IMR-90 (cell line): Measurements from ENCODE around the gene PLA2G4E. TPM values are rescaled to one million over a fixed set of nuclear protein-coding genes. Genes with fewer than 3 reads are reported as not detected.

Experiments used
- ATAC-seq: fragments of 200-7000 bp; cut with Tn5 transposase; 2 replicates; pipeline ENCODE4 v1.9.1; 2020; ENCODE audit warnings: low read depth, mild to moderate bottlenecking, moderate library complexity
- BruUV-seq: library from RNA; stranded (reverse); fragments of 400-500 nt; replicated peaks from 2 replicates; lab custom pipeline; 2021; lab: Mats Ljungman, UMichigan
- CTCF ChIA-PET: fragments of 300-600 bp; formaldehyde crosslinking; extraction: SDS; loops from one replicate; lab custom pipeline; 2021; ENCODE audit warnings: antibody characterized with exemption; lab: Yijun Ruan, JAX
- POLR2A ChIA-PET: fragments of 300-600 bp; sonication (Branson Sonifier 250); formaldehyde crosslinking; loops from one replicate; lab custom pipeline; 2022; ENCODE audit warnings: antibody characterized with exemption; ENCODE audit not compliant: unreplicated experiment; lab: Charles Lee
- DNase-seq: peaks from one replicate; pipeline ENCODE4 v3.0.0; 2013
- H2AFZ ChIP-seq: replicated peaks from 2 replicates; pipeline ENCODE3; 2013; ENCODE audit warnings: low read length, mild to moderate bottlenecking; ENCODE audit not compliant: poor library complexity
- H2AK5ac ChIP-seq: 2 replicates; pipeline ENCODE4 v1.6.1; 2013; ENCODE audit warnings: low read depth, low read length, inconsistent platforms
- H2AK9ac ChIP-seq: replicated peaks from 2 replicates; pipeline ENCODE3; 2013; ENCODE audit warnings: mild to moderate bottlenecking, low read depth, low read length, moderate library complexity; ENCODE audit not compliant: poor library complexity
- H2BK120ac ChIP-seq: 2 replicates; pipeline ENCODE4 v1.6.1; 2013; ENCODE audit warnings: low read depth, low read length, inconsistent platforms
- H2BK15ac ChIP-seq: 3 replicates; pipeline ENCODE4 v1.6.1; 2013; ENCODE audit warnings: low read depth, low read length, inconsistent platforms
- H2BK20ac ChIP-seq: 2 replicates; pipeline ENCODE4 v1.6.1; 2013; ENCODE audit warnings: low read depth, mild to moderate bottlenecking, inconsistent platforms, low read length, moderate library complexity
- H2BK5ac ChIP-seq: 2 replicates; pipeline ENCODE4 v1.6.1; 2013; ENCODE audit warnings: mild to moderate bottlenecking, low read depth, low read length, inconsistent platforms; ENCODE audit not compliant: poor library complexity, severe bottlenecking
- H3K14ac ChIP-seq: replicated peaks from 2 replicates; pipeline ENCODE4 v1.6.1; 2013; ENCODE audit warnings: low read depth, low read length, inconsistent platforms
- H3K18ac ChIP-seq: 2 replicates; pipeline ENCODE4 v1.6.1; 2013; ENCODE audit warnings: low read depth, low read length, control low read depth
- H3K23ac ChIP-seq: 2 replicates; pipeline ENCODE4 v1.6.1; 2013; ENCODE audit warnings: low read depth, low read length, inconsistent platforms
- H3K27ac ChIP-seq: 2 replicates; pipeline ENCODE4 v1.5.1; 2013; ENCODE audit warnings: mild to moderate bottlenecking, control low read depth, low read length; ENCODE audit not compliant: insufficient read depth
- H3K27me3 ChIP-seq: 2 replicates; pipeline ENCODE4 v1.6.1; 2013; ENCODE audit warnings: low read length; ENCODE audit not compliant: control insufficient read depth, insufficient read depth
- H3K36me3 ChIP-seq: 2 replicates; pipeline ENCODE4 v1.6.1; 2013; ENCODE audit warnings: low read length, mixed read lengths; ENCODE audit not compliant: control insufficient read depth, insufficient read depth
- H3K4ac ChIP-seq: 2 replicates; pipeline ENCODE4 v1.6.1; 2013; ENCODE audit warnings: low read depth, low read length, inconsistent platforms
- H3K4me1 ChIP-seq: 2 replicates; pipeline ENCODE4 v1.6.1; 2013; ENCODE audit warnings: low read length, mixed read lengths; ENCODE audit not compliant: control insufficient read depth, insufficient read depth
- H3K4me2 ChIP-seq: 2 replicates; pipeline ENCODE4 v1.6.1; 2013; ENCODE audit warnings: low read depth, mild to moderate bottlenecking, control low read depth, low read length, moderate library complexity
- H3K4me3 ChIP-seq: 2 replicates; pipeline ENCODE4 v1.5.1; 2013; ENCODE audit warnings: low read depth, mild to moderate bottlenecking, control low read depth, low read length, moderate library complexity; ENCODE audit not compliant: insufficient read depth
- H3K56ac ChIP-seq: 2 replicates; pipeline ENCODE4 v1.6.1; 2013; ENCODE audit warnings: low read length, inconsistent platforms; ENCODE audit not compliant: insufficient read depth; ENCODE audit errors: extremely low read depth
- H3K79me1 ChIP-seq, 2 experiments: 2 replicates each; pipeline ENCODE4 v1.6.1; 2013; ENCODE audit warnings: low read length in 2 of 2, inconsistent platforms in 1 of 2, low read depth in 1 of 2
- H3K9ac ChIP-seq: 2 replicates; pipeline ENCODE4 v1.6.1; 2013; ENCODE audit warnings: low read depth, low read length, control low read depth
- H3K9me1 ChIP-seq: 2 replicates; pipeline ENCODE4 v1.6.1; 2013; ENCODE audit warnings: low read length, inconsistent platforms; ENCODE audit not compliant: insufficient read depth
- H3K9me3 ChIP-seq: 2 replicates; pipeline ENCODE4 v1.6.1; 2013; ENCODE audit warnings: low read length; ENCODE audit not compliant: control insufficient read depth, insufficient read depth
- H4K20me1 ChIP-seq: 2 replicates; pipeline ENCODE4 v1.6.1; 2013; ENCODE audit warnings: low read length, inconsistent platforms; ENCODE audit not compliant: insufficient read depth
- H4K5ac ChIP-seq: 2 replicates; pipeline ENCODE4 v1.6.1; 2013; ENCODE audit warnings: mild to moderate bottlenecking, low read depth, low read length, control low read depth
- H4K8ac ChIP-seq, 2 experiments: 2 replicates each; pipeline ENCODE4 v1.6.1; 2013; ENCODE audit warnings: low read depth in 2 of 2, low read length in 2 of 2, control low read depth in 1 of 2, inconsistent platforms in 1 of 2
- H4K91ac ChIP-seq: 2 replicates; pipeline ENCODE4 v1.6.1; 2013; ENCODE audit warnings: low read depth, low read length, inconsistent platforms; ENCODE audit not compliant: insufficient read depth
- CHD1 ChIP-seq: IDR thresholded peaks from 2 replicates; pipeline ENCODE4 v1.6.1; 2012; ENCODE audit warnings: low read depth, low read length, improper control_type of control experiment
- FOS ChIP-seq: fragments of 150-350 bp; IDR thresholded peaks from 2 replicates; pipeline ENCODE4 v1.6.1; 2016; ENCODE audit warnings: low read depth, low read length
- NFE2L2 ChIP-seq: fragments of 150-350 bp; IDR thresholded peaks from 2 replicates; pipeline ENCODE4 v1.6.1; 2016; ENCODE audit warnings: low read depth, mild to moderate bottlenecking, low read length
- RAD21 ChIP-seq: IDR thresholded peaks from 2 replicates; pipeline ENCODE4 v1.6.1; 2012; ENCODE audit warnings: low read length, improper control_type of control experiment
- RCOR1 ChIP-seq: IDR thresholded peaks from 2 replicates; pipeline ENCODE4 v1.6.1; 2012; ENCODE audit warnings: mild to moderate bottlenecking, low read length, improper control_type of control experiment; ENCODE audit not compliant: insufficient replicate concordance
- RFX5 ChIP-seq: IDR thresholded peaks from 2 replicates; pipeline ENCODE4 v1.8.0; 2012; ENCODE audit warnings: low read depth, mild to moderate bottlenecking, low read length, moderate library complexity
- WGBS, 2 experiments: methylation state at CpG; one replicate each; pipeline versions ENCODE4 v1.1.5 to v1.1.7; 2013; ENCODE audit warnings: missing lambda C conversion rate in 2 of 2; ENCODE audit not compliant: insufficient read length in 1 of 2; ENCODE audit errors: extremely low coverage in 2 of 2; 5-methylcytosine and 5-hydroxymethylcytosine counted together
- dilution Hi-C: fragments of 300-500 bp; cut with HindIII; formaldehyde crosslinking; loops from one replicate; pipeline ENCODE4 v1.14.3; 2018; ENCODE audit warnings: low sequenced_read_pairs; ENCODE audit not compliant: unreplicated experiment
- in situ Hi-C: fragments of 300-500 bp; cut with MboI; formaldehyde crosslinking; loops from 3 replicates; pipeline ENCODE4 v1.14.3; 2019; ENCODE audit warnings: low sequenced_read_pairs, inconsistent platforms, mixed read lengths
- intact Hi-C: fragments of 100-400 bp; cut with micrococcal nuclease; formaldehyde crosslinking; loops from 2 replicates; pipeline ENCODE4 v1.10.0; 2022
- polyA plus RNA-seq, 3 experiments: library from polyadenylated mRNA; depleted of rRNA; stranded (reverse); fragments of >200 nt; gene quantifications; 2 replicates each; pipeline ENCODE4 v1.2.3, GENCODE V29; 2012; ENCODE audit warnings: low replicate concordance in 1 of 3
- total RNA-seq: library from RNA; depleted of rRNA; stranded (reverse); fragments of >200 nt; gene quantifications from 2 replicates; pipeline ENCODE4 v1.2.3, GENCODE V29; 2012
- TF ChIP-seq, protein P1 (sequence below): fragments of 150-350 bp; IDR thresholded peaks from 2 replicates; pipeline ENCODE4 v1.6.1; 2017; ENCODE audit warnings: mild to moderate bottlenecking, antibody characterized with exemption, low read length, low read depth
- TF ChIP-seq, protein P2 (sequence below): conservative IDR thresholded peaks from 2 replicates; pipeline ENCODE4 v1.5.1; 2012; ENCODE audit warnings: mild to moderate bottlenecking, low read depth, low read length, improper control_type of control experiment

The PLA2G4E gene
- total and polyA plus RNA-seq, 2 of the 4 experiments (the other 2 are of a cell fraction): not detected

GRCh38 chr15:41937568-41937923, 83.3 kb downstream of the PLA2G4E start:
- ATAC-seq: no peak
- Histone ChIP-seq H3K14ac (no peak overlapping the region; the same call in 1 of the 2 replicates), H3K9ac (no peak overlapping the region), H2BK20ac (no peak overlapping the region; the same call in 1 of the 2 replicates), H2BK15ac (peak overlapping the region; percentile 32; the same call in 1 of the 3 replicates), H2BK120ac (no peak overlapping the region), H3K56ac (no peak overlapping the region), H3K9me3 (no peaks in the 10 kb centered on the region), H4K8ac (no peak overlapping the region), H4K91ac (0 out of 2 replicates have a peak overlapping the region, but pooled peaks have one; percentile 17), H3K27ac (no peak overlapping the region), H2AK9ac (no peak overlapping the region), H2BK5ac (no peak overlapping the region), H3K79me1 (peaks cover 44 to 89% of the 10 kb centered on the region in 2 experiments), H3K4me3 (no peak overlapping the region), H4K5ac (no peak overlapping the region), H2AK5ac (no peak overlapping the region), H4K20me1 (no peaks in the 10 kb centered on the region), H3K36me3 (peaks cover 1% of the 10 kb centered on the region; the same call in 1 of the 2 replicates), H2AFZ (no peak overlapping the region), H3K4me2 (no peak overlapping the region), H3K4me1 (peaks cover 25% of the 10 kb centered on the region), H3K4ac (peak overlapping the region; percentile 15; the same call in 1 of the 2 replicates), H3K9me1 (peaks cover 36% of the 10 kb centered on the region), H3K18ac (no peak overlapping the region), H3K23ac (no peak overlapping the region), H3K27me3 (no peaks in the 10 kb centered on the region)
- WGBS, 2 experiments: no CpG with 5 or more reads among the region's 4 CpGs
- no peak for TF ChIP-seq RCOR1
- TF ChIP-seq, protein P1, sequence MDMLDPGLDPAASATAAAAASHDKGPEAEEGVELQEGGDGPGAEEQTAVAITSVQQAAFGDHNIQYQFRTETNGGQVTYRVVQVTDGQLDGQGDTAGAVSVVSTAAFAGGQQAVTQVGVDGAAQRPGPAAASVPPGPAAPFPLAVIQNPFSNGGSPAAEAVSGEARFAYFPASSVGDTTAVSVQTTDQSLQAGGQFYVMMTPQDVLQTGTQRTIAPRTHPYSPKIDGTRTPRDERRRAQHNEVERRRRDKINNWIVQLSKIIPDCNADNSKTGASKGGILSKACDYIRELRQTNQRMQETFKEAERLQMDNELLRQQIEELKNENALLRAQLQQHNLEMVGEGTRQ: no peak
- TF ChIP-seq FOS: no peak
- no peak for TF ChIP-seq NFE2L2
- TF ChIP-seq, protein P2, sequence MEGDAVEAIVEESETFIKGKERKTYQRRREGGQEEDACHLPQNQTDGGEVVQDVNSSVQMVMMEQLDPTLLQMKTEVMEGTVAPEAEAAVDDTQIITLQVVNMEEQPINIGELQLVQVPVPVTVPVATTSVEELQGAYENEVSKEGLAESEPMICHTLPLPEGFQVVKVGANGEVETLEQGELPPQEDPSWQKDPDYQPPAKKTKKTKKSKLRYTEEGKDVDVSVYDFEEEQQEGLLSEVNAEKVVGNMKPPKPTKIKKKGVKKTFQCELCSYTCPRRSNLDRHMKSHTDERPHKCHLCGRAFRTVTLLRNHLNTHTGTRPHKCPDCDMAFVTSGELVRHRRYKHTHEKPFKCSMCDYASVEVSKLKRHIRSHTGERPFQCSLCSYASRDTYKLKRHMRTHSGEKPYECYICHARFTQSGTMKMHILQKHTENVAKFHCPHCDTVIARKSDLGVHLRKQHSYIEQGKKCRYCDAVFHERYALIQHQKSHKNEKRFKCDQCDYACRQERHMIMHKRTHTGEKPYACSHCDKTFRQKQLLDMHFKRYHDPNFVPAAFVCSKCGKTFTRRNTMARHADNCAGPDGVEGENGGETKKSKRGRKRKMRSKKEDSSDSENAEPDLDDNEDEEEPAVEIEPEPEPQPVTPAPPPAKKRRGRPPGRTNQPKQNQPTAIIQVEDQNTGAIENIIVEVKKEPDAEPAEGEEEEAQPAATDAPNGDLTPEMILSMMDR: no peak
- no peak for TF ChIP-seq RFX5
- no peak for TF ChIP-seq RAD21
- TF ChIP-seq CHD1: no peak
- dilution Hi-C loops (no loop called here), in situ Hi-C loops (no loop called here), intact Hi-C loops (no loop called here)
- no peak for DNase-seq
- BruUV-seq: no TSS peak
- ChIA-PET CTCF (no interaction called here), POLR2A (interaction anchor here (0.6 kb wide), 1 partner anchor 509 kb away, joined by 4 read pairs; no protein-coding TSS in a partner anchor)
